Caco-2 (cell line): ENCODE data around the gene CUL7. TPM values are rescaled to one million over a fixed set of nuclear protein-coding genes. Genes with fewer than 3 reads are reported as not detected.

Source experiments
- BruUV-seq: library from RNA; stranded (reverse); fragments of 400-500 nt; replicated peaks from 2 replicates; lab custom pipeline; 2021; lab: Mats Ljungman, UMichigan
- CTCF ChIA-PET: fragments of 300-600 bp; sonication (Branson Sonifier 250); formaldehyde crosslinking; loops from one replicate; lab custom pipeline; 2022; ENCODE audit warnings: antibody characterized with exemption; lab: Charles Lee
- POLR2A ChIA-PET: fragments of 300-600 bp; sonication (Branson Sonifier 250); formaldehyde crosslinking; loops from one replicate; lab custom pipeline; 2022; ENCODE audit warnings: antibody characterized with exemption; lab: Charles Lee
- DNase-seq, 2 experiments: peaks; one replicate each; pipeline versions ENCODE4 v3.0.0 to v3.0.0-alpha.2; 2020 to 2022
- H3K27me3 ChIP-seq: replicated peaks from 2 replicates; pipeline ENCODE4 v1.6.0; 2011; ENCODE audit warnings: low read length; ENCODE audit not compliant: control insufficient read depth, insufficient read depth
- H3K36me3 ChIP-seq: 2 replicates; pipeline ENCODE4 v1.5.1; 2011; ENCODE audit warnings: low read length; ENCODE audit not compliant: control insufficient read depth, insufficient read depth
- H3K4me1 ChIP-seq: fragments of 250-450 bp; sonication (Bioruptor Pico); 2 replicates; pipeline ENCODE4 v1.5.1; 2020; ENCODE audit warnings: mild to moderate bottlenecking
- H3K4me3 ChIP-seq: 2 replicates; pipeline ENCODE4 v1.5.1; 2011; ENCODE audit warnings: low read depth, mild to moderate bottlenecking, control low read depth, low read length
- H3K9me3 ChIP-seq: fragments of 250-450 bp; sonication (Bioruptor Pico); 2 replicates; pipeline ENCODE4 v1.5.1; 2020; ENCODE audit warnings: mild to moderate bottlenecking, moderate library complexity
- H3K27ac Mint-ChIP-seq: one replicate; pipeline ENCODE4 v1.8.0; 2022; ENCODE audit warnings: mixed read lengths; ENCODE audit not compliant: unreplicated experiment
- H3K27me3 Mint-ChIP-seq: one replicate; pipeline ENCODE4 v1.8.0; 2022; ENCODE audit warnings: mixed read lengths; ENCODE audit not compliant: insufficient read depth, unreplicated experiment
- H3K36me3 Mint-ChIP-seq: one replicate; pipeline ENCODE4 v1.8.0; 2022; ENCODE audit warnings: mild to moderate bottlenecking, mixed read lengths; ENCODE audit not compliant: insufficient read depth, unreplicated experiment
- H3K4me1 Mint-ChIP-seq: one replicate; pipeline ENCODE4 v1.8.0; 2022; ENCODE audit warnings: low read depth, mixed read lengths; ENCODE audit not compliant: unreplicated experiment
- H3K4me3 Mint-ChIP-seq: one replicate; pipeline ENCODE4 v1.8.0; 2022; ENCODE audit warnings: mild to moderate bottlenecking, moderate library complexity, mixed read lengths; ENCODE audit not compliant: unreplicated experiment
- H3K9me3 Mint-ChIP-seq: one replicate; pipeline ENCODE4 v1.8.0; 2022; ENCODE audit warnings: mixed read lengths; ENCODE audit not compliant: unreplicated experiment
- intact Hi-C: fragments of 100-400 bp; cut with micrococcal nuclease; formaldehyde crosslinking; loops from one replicate; pipeline ENCODE4 v1.10.0; 2022; ENCODE audit not compliant: unreplicated experiment
- total RNA-seq: library from RNA; stranded (reverse); gene quantifications from 2 replicates; pipeline ENCODE4 v1.2.3, GENCODE V29; 2022
- TF ChIP-seq, protein P1 (sequence below), 2 experiments: fragments of 200-600 bp in 1 of 2; IDR thresholded peaks; 1 replicate in 1 of 2; 2 replicates in 1 of 2; pipeline versions ENCODE4 v1.5.1 to v1.8.0; 2011 to 2022; ENCODE audit warnings: antibody characterized with exemption in 1 of 2, control low read depth in 1 of 2, inconsistent platforms in 1 of 2, low read depth in 1 of 2, low read length in 1 of 2, mild to moderate bottlenecking in 1 of 2, moderate library complexity in 1 of 2; ENCODE audit not compliant: insufficient read depth in 1 of 2, severe bottlenecking in 1 of 2, unreplicated experiment in 1 of 2

Gene CUL7
- total RNA-seq, 1 experiment from 2014 or later: 26.7 TPM

DNA sequence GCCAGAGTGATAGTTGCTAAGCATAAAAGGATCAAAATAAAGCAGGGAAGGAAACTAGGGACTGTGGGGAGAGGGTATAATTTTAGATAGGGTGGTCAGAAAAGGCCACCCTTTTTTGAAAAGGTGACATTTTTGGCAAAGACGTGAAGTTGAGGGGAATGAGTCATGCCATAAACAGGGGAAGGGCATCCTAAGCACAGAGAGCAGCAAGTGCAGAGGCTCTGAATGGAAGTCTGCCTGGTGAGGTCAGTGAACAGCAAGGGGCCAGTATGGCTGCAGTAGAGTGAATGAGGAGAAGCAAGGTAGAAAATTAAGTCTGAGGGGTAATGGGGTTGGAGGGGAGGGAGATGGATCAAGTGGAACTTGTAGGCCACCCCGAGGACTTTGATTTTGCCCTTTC is 8.2 kb upstream of the CUL7 start:
- Histone ChIP-seq H3K4me3 (no peak overlapping the region), H3K36me3 (peaks cover 6% of the 10 kb centered on the region), H3K4me1 (peaks cover 19% of the 10 kb centered on the region), H3K9me3 (no peaks in the 10 kb centered on the region), H3K27me3 (no peaks in the 10 kb centered on the region)
- intact Hi-C loops: no loop called here
- no peak for DNase-seq
- BruUV-seq: no TSS peak
- TF ChIP-seq, protein P1, sequence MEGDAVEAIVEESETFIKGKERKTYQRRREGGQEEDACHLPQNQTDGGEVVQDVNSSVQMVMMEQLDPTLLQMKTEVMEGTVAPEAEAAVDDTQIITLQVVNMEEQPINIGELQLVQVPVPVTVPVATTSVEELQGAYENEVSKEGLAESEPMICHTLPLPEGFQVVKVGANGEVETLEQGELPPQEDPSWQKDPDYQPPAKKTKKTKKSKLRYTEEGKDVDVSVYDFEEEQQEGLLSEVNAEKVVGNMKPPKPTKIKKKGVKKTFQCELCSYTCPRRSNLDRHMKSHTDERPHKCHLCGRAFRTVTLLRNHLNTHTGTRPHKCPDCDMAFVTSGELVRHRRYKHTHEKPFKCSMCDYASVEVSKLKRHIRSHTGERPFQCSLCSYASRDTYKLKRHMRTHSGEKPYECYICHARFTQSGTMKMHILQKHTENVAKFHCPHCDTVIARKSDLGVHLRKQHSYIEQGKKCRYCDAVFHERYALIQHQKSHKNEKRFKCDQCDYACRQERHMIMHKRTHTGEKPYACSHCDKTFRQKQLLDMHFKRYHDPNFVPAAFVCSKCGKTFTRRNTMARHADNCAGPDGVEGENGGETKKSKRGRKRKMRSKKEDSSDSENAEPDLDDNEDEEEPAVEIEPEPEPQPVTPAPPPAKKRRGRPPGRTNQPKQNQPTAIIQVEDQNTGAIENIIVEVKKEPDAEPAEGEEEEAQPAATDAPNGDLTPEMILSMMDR (IDR thresholded peaks at IDR 0.05; ENCODE audit: insufficient read depth in 1 of 2, low read depth in 1 of 2, low read length in 1 of 2, severe bottlenecking in 1 of 2, unreplicated experiment in 1 of 2): no peak
- Mint-ChIP-seq H3K4me1 (peaks cover 27% of the 10 kb centered on the region), H3K9me3 (no peaks in the 10 kb centered on the region), H3K27me3 (no peaks in the 10 kb centered on the region), H3K4me3 (peak overlapping the region; percentile 88), H3K27ac (peak overlapping the region; percentile 82), H3K36me3 (peaks cover 40% of the 10 kb centered on the region)
- CTCF ChIA-PET: no interaction called here
- POLR2A ChIA-PET: no interaction called here

DNA sequence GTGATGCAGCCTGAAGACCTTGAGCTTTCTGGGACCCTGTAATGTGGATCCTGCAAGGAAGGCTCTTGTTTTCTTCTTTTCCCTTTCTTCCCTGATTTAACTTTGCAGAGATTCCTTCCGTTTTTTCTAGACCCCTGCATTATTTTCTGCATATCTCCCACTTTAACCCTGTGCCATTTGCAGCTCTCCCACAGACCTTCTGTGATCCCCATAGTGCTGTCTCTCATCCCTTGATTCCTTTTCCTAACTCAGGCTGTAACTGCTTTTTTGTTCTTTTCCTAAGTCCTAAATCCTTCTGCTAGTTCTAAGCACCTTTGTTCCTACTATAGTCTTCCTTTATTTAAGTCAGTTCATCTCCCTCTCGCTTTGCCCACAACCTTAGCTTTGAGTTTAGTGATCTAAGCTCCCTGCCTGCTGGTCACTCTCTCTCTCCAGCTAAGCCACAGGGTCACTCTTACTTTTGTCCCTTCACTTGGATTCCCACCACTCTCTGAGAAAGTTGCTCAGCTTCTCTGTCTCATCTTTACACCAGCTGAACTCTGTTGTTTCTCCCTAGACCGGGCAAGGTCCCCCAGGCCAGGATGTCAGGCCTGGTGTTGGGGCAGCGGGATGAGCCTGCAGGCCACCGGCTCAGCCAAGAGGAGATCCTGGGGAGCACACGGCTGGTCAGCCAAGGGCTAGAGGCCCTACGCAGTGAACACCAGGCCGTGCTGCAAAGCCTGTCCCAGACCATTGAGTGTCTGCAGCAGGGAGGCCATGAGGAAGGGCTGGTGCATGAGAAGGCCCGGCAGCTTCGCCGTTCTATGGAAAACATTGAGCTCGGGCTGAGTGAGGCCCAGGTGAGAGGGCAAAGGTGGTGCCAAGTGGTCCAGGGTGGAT is 7.3 kb upstream of the CUL7 start:
- no peaks in the 10 kb centered on the region for H3K27me3 ChIP-seq
- CTCF ChIA-PET: interaction anchor here (0.7 to 1.0 kb wide), 3 partner anchors 36 to 111 kb away, joined by 3 to 5 read pairs (median 4); no protein-coding TSS in a partner anchor
- TF ChIP-seq, protein P1 (IDR thresholded peaks at IDR 0.05; ENCODE audit: insufficient read depth in 1 of 2, low read depth in 1 of 2, low read length in 1 of 2, severe bottlenecking in 1 of 2, unreplicated experiment in 1 of 2): no peak
- peaks cover 19% of the 10 kb centered on the region for H3K4me1 ChIP-seq
- Mint-ChIP-seq H3K27ac (peak overlapping the region; percentile 82), H3K27me3 (no peaks in the 10 kb centered on the region), H3K36me3 (peaks cover 48% of the 10 kb centered on the region), H3K4me3 (peak overlapping the region; percentile 88), H3K4me1 (peaks cover 28% of the 10 kb centered on the region), H3K9me3 (no peaks in the 10 kb centered on the region)
- DNase-seq: no peak
- POLR2A ChIA-PET: interaction anchor here (0.6 to 2.4 kb wide), 6 partner anchors 47 to 432 kb away, joined by 3 to 22 read pairs (median 10); partner anchors contain the start of genes CNPY3, KLHDC3, MEA1 and PPP2R5D
- H3K36me3 ChIP-seq: peaks cover 6% of the 10 kb centered on the region; the same call in 1 of the 2 replicates
- TSS peak; percentile 63 for BruUV-seq
- H3K4me3 ChIP-seq: peak overlapping the region; percentile 79
- no peaks in the 10 kb centered on the region for H3K9me3 ChIP-seq
- intact Hi-C loops: loop anchor here (1.0 kb wide), 1 partner anchor 47 kb away; the partner anchor contains the start of gene KLHDC3

- DNase-seq: peak; percentile 77 to 87
- ChIA-PET POLR2A (interaction anchor here (0.6 to 2.4 kb wide), 12 partner anchors 15 to 431 kb away, joined by 3 to 22 read pairs (median 5); partner anchors contain the start of genes CNPY3, KLHDC3, MEA1 and PPP2R5D), CTCF (interaction anchor here (0.6 to 1.3 kb wide), 6 partner anchors 37 to 214 kb away, joined by 3 to 7 read pairs (median 4); partner anchors contain the start of gene RRP36)
- Mint-ChIP-seq H3K4me3 (peak overlapping the region; percentile 88), H3K4me1 (peaks cover 34% of the 10 kb centered on the region), H3K9me3 (no peaks in the 10 kb centered on the region), H3K36me3 (peaks cover 56% of the 10 kb centered on the region), H3K27ac (peak overlapping the region; percentile 82), H3K27me3 (no peaks in the 10 kb centered on the region)
- peak overlapping the region; percentile 79 for H3K4me3 ChIP-seq
- H3K4me1 ChIP-seq: peaks cover 24% of the 10 kb centered on the region
- H3K36me3 ChIP-seq: peaks cover 6% of the 10 kb centered on the region; the same call in 1 of the 2 replicates
- TF ChIP-seq, protein P1 (IDR thresholded peaks at IDR 0.05; ENCODE audit: insufficient read depth in 1 of 2, low read depth in 1 of 2, low read length in 1 of 2, severe bottlenecking in 1 of 2, unreplicated experiment in 1 of 2): no peak
- intact Hi-C loops: loop anchor here (1.0 kb wide), 1 partner anchor 46 kb away; the partner anchor contains the start of gene KLHDC3
- H3K9me3 ChIP-seq: no peaks in the 10 kb centered on the region
- no peaks in the 10 kb centered on the region for H3K27me3 ChIP-seq
- no TSS peak for BruUV-seq
Observed at GRCh38 chr6:43060034-43060754, 6.5 kb upstream of the CUL7 start.
